ENCODE measurements around the gene FBLIM1.

Gene FBLIM1, protein sequence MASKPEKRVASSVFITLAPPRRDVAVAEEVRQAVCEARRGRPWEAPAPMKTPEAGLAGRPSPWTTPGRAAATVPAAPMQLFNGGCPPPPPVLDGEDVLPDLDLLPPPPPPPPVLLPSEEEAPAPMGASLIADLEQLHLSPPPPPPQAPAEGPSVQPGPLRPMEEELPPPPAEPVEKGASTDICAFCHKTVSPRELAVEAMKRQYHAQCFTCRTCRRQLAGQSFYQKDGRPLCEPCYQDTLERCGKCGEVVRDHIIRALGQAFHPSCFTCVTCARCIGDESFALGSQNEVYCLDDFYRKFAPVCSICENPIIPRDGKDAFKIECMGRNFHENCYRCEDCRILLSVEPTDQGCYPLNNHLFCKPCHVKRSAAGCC

DNA sequence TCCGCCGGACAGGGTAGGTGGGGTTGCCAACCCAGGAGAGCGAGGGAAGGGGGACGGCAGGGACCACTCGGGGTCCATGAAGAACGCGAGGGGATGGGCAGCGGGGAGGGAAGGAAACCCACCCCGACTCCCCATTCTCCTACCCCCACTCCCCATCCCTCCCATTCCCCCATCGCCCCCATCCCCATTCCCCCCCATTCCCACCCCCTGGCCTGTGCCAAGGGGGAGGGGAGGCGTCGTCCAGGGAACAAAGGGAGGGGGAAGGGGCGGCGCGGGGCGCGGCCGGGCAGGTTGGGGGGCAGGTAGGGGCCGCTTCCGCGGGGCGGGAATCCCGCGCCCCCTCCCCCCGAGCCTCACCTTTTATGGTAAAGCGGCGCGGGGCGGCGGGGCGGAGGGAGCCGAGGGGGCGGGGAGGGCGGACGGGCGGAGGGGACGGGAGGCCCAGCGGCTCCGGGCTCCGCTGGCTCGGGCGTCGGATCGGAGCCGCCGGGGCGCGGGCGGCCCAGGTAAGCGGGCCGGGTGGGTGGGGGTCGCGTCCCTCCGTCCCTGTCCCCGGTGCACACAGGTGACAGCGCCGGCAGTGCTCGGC lies at the start of gene FBLIM1:
Gene FBLIM1 (plus strand): TSS at position 453 of the 589 bp plus-strand sequence. CDS start 6,189 bp downstream, outside the sequence.
- DNase-seq (ENCODE audit: low spot score), result peak; percentile 67

DNA sequence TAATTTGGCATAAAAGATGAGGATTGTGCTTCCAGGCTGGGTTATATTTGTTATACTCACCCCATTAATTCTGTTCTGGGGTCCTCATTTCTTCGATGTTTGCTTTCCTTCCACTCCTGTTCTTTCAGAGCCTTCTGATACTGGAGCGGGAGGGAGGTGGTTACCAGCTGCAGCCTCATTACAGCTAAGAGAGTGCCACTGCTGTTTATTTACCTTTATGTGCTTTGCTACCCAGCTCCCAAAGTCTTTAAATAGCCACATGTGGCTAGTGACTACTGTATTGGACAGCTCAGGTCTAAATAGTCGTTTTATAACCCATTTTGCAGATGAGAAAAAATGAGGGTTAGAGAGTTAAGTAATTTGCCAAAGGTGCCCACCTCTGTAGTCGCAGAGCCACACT lies 49.4 kb upstream of the FBLIM1 start:
- DNase-seq (ENCODE audit: low spot score), result no peak

DNA sequence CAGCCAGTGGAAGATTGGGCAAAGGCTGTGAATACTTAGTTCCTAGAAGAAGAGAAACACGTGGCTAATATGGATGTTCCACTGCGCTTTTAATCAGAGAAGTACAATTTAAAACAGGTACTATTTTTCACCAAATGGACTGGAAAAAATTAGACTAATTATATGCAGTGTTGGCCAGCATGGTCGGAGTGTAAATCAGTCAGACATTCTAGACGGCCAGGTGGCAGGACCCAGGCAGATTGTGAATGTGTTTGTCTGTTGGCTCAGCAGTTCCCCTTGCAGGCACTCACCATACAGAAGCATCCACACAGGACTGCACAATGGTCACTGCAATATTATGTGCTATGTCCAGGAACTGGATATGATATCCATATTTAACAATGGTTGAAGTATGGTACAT lies 46.4 kb upstream of the FBLIM1 start:
- no peak for DNase-seq (ENCODE audit: low spot score)

DNA sequence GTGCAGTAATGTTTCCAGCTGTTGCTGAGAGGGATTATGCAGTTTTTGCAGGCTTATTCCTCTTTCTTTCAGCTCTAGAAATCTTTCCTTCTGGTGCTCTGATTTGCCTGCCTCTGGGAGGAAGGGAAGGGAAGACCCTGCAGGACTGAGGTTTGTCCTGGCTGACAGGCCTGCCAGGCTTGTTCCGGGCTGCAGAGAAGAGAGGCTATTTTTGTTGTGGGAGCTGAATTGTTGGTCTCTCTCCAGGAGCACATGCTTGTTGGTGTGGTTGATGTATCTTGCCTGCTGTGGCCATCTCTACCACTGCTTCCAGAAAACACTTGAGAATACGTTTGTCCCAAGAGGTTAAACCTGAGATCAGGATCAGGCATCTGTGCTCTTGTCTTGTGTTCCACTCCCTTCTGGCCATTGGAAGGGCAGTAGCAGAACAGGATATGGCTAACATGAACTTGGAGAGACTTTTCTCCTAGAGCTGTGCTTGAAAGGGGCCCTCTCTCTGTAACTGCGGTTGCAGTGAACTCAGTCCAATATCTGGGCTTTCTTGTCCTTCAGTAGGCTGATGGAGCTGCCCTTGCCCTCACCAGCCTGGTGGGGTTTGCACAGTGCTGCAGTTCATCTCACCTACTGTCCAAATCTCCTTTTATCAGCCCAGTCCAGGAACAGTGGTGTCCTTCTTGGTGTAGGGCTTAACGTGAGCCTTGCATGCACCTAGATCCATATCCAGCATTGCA lies 44.0 kb upstream of the FBLIM1 start:
- peak; percentile 75 for DNase-seq (ENCODE audit: low spot score)

DNA sequence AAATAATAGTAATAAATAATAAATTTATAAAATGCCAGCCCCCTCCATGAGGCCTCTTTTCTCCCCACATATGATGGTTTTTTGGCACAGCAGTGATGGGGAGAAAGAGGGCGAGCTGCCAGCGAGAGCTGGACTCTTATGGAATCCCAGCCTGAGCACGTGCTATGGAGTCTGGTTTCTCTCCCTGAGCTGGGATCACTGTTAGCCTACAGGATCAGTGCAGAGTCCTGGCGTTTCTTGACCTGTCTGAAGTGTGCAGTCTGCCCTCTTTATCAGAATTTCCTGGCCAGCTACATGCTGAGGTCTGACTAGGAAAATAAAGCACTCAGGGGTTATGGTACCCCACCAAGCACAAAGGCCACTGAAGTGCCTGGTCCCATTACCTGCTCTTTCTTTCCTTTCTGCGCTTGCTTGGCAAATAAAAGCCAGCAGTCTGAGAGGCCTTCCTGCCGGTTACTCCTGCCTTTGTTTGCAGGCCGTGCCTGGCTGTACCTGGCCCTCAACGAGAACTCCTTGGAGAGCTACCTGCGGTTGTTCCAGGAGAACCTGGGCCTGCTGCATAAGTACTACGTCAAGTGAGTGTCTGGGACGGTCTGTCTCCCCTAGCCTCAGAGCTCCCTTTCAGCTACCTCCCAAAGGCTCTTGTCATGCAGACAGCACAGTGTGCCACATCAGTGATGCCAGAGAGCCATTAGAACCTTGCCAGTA lies 41.0 kb upstream of the FBLIM1 start:
- no peak for DNase-seq (ENCODE audit: low spot score)

DNA sequence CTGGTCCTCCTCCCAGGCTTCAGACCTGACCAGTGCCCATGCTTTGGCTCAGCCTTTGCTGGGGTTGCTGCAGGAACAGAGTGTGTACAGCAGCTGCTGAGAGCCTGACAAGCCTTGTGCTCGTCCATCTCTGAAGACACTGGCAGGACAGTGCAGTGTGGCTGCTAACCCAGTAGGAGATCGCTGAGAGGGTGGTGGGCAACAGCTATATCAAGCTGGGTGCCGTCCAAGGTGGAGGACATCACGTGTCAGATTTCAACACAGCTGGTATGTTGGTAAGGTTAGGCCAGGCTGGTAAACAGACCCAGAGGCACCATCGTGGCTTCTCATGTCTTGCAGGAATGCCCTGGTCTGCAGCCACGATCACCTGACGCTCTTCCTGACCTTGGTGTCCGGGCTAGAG lies 40.4 kb upstream of the FBLIM1 start:
- no peak for DNase-seq (ENCODE audit: low spot score)

DNA sequence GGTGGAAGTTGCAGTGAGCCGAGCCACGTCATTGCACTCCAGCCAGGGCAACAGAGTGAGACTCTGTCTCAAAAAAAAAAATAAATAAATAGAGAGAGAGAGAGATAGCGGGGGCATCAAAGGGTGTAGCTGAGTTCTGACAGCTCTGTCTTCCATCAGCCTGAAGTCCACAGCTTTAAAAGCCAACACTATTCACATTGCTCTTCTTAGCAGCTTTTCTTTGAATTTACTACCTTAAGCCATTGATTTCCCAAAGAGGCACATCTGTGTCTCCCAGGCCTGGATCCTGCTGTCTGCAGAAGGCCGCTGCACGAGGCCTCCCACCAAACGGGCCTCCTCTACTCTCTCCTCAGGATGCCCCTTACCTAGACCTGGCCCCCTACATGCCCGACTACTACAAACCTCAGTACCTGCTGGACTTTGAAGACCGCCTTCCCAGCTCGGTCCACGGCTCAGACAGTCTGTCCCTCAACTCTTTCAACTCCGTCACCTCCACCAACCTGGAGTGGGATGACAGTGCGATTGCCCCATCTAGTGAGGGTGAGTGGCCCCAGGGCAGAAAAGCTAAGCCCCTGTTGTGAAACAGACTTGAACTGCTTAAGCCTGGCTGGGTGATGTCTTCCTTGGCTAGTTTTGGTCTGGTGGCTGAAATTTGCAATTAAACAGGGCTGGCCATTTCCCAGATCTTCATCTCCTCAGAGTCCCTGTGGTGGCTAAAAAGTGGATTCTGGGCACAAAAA lies 39.0 kb upstream of the FBLIM1 start:
- no peak for DNase-seq (ENCODE audit: low spot score)

DNA sequence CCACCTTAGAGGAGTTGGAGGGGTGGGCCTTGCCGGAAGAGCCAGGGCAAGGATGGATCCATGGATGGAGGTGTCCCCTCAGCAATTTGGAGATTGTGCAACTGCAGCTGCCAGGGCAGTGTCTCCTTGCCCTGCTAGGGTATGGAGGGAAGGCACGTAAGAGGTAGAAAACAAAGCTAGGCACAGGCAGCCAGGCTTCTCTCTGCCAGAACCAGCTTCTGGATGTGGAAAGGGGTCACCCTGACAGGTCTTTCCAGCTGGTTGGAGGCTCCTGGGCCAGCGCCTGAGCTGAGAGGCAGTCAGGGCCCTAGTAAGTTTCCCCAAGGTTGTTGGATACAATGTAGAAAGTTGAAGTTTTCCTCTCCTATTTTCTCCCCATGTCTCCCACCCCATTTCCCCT lies 37.7 kb upstream of the FBLIM1 start:
- DNase-seq (ENCODE audit: low spot score), result no peak

DNA sequence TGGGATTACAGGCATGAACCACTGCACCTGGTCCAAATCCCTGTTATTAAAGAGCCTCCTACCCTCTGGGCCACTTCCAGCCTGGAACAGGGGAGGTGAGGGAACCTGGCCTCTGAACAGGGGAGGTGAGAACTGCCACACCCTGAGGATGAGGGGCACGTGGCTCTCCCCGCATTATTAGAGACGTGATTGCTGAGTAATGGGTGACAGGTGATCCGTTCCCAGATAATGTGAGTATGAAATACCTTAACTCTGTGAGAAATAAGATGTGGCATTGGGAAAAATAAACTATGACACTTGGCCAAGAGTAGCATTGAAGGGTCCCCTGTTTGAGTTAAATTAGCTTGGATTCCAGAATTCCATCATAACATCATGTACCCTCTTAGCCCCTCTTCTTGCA lies 36.2 kb upstream of the FBLIM1 start:
- DNase-seq (ENCODE audit: low spot score), result no peak

DNA sequence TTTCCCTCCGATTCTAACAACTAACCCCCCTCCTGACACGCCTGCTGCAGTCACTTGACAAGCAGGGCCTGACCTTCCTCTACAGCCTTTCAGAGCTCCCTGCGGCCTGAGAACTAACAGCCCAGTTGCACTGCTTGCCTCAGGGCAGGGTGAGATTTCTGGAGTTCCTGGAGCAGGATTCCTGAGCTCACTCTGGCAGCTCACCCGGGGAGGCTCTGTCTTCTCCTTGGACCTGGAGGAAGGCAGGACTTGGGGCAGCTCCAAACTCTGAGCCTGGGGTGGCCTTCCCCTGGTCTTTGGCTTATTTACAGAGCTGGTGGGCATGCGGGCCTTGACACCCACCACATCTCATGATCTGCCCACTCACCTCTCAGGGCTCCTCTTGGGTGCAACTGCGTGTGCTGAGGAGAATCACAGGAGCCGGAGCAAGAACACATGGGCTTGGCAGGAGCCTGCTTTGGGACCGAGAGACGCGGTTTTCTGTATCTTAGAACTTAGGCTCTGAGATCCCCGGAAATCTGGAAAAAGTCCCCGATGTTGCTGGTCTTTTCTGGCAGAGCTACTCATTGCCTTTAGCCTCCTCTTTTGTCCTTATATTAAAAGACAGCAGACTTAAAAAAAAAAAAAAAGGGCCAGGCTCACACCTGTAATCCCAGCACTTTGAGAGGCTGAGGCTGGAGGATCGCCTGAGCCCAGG lies 35.6 kb upstream of the FBLIM1 start:
- DNase-seq (ENCODE audit: low spot score), result no peak

DNA sequence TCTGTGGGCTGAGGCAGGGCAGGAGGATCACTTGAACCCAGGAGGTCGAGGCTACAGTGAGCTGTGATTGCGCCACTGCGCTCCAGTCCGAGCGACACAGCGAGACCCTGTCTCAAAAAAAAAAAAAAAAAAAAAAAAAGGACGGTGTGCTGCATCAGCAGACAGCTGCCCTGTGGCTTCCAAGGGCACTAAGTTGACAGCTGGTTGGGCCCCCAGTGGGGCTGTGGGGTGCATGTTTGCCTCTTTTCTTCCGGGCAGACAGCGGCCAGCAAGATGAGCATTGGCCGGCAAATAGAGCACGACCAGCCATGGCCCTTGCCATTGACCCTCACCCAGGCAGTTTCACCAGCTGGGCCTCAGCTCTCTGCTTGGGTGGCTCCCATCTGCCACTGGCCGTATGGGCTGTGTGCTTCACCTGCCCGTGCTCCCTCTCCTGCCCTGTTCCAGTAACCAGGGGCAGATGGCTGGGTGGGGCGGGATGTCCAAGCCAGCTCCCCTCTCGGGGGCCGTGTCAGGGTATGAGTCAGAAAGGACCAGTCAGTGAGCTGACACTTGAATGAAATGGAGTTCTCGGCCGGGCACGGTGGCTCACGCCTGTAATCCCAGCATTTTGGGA lies 34.9 kb upstream of the FBLIM1 start:
- DNase-seq (ENCODE audit: low spot score), result no peak

DNA sequence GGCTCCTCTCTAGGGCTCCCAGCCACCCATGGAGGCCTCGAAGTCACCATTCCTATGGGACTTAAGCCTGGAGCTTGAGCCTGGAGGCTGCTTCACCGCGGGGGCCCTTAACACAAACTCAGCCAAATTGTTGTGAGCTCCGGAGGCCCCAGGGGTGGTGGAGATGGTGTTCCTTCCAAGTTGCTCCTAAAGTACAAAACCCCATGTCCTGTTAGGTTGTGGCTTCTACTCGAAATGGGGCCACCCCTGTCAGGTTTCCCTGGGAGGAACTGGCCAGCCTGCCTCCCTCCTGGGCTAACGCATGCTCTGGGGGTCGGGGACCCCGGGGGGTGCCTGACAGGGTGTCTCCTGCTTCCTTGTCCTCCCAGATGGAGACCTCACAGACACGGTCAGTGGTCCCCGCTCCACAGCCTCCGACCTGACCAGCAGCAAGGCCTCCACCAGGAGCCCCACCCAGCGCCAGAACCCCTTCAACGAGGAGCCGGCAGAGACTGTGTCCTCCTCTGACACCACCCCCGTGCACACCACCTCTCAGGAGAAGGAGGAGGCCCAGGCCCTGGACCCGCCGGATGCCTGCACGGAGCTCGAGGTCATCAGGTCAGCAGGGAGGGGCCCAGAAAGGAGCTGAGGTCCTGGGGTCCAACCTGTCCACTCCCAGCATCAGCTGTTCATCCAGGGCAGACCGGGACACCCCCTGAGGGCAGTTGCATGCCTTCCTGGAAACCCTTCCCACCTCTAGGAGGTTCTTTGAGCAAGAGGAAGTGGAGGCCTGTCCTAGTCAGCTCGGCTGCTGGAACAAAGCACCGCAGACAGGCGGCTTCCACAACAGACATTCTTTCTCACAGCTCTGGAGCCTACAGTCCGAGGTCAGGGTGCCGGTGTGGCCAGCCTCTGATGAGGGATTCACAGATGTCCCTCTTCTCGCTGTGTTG lies 33.4 kb upstream of the FBLIM1 start:
- DNase-seq (ENCODE audit: low spot score), result no peak

DNA sequence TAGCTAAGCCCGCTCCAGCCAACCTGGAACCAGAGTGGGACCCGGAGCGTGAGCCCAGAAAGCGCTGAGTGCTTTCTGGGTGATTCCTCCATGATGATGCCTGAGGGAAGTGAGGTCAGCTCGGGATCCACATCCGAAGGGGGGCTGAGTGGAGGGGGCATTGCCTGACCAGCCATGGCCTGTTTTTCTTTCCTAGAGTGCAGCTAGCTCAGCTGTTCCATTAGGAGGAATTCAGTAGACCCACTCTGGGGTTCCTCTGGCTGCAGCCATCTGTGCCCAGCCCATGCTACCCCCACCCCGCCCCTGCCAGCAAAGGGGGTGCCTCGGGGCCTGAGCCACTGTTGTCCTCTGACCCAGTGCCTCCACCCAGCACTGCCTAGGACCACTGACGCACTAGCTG lies 32.1 kb upstream of the FBLIM1 start:
- no peak for DNase-seq (ENCODE audit: low spot score)

DNA sequence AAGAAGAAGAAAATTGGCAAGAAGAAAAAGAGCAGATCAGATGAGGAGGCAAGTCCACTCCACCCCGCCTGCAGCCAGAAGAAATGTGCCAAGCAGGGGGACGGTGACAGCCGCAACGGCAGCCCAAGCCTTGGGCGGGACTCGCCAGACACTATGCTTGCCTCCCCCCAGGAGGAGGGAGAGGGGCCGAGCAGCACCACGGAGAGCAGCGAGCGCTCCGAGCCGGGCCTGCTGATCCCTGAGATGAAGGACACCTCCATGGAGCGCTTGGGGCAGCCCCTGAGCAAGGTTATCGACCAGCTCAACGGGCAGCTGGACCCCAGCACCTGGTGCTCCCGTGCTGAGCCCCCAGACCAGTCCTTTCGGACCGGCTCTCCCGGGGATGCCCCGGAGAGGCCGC lies 31.6 kb upstream of the FBLIM1 start:
- no peak for DNase-seq (ENCODE audit: low spot score)

DNA sequence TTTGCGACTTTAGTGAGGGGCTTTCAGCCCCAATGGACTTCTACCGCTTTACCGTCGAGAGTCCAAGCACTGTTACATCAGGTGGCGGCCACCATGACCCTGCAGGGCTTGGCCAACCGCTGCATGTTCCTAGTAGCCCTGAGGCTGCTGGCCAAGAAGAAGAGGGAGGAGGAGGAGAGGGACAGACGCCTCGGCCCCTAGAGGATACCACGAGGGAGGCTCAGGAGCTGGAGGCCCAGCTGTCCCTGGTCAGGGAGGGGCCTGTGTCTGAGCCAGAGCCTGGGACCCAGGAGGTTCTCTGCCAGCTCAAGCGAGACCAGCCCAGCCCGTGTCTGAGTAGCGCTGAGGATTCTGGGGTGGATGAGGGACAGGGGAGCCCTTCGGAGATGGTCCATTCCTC lies 31.2 kb upstream of the FBLIM1 start:
- DNase-seq (ENCODE audit: low spot score), result no peak

DNA sequence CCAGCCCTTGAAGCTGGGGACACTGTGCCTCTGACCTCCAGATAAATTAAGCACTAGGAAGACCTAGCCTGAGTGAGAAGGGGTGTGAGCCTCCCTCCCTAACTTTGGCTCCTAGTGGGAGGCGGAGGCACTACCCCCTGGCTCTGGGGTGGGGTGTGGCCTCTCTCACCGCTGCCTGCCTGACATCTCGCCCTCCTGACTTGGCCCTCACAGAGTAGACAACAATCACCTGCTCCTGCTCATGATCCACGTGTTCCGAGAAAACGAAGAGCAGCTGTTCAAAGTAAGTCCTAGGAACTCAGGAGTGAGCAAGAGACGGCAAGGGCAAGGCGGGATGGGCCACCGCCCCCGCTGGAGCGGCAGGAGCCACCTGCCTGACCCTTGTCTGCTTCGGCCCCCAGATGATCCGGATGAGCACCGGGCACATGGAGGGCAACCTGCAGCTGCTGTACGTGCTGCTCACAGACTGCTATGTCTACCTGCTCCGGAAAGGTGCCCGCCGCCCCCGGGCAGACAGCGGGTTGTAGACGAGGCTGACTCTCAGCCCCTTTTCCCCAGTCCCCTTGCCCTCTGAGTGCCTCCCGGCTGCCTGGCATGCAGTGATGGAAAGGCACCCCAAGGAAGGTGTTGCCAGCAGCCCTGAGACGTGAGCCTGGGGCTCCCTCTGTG lies 30.6 kb upstream of the FBLIM1 start:
- DNase-seq (ENCODE audit: low spot score), result no peak

DNA sequence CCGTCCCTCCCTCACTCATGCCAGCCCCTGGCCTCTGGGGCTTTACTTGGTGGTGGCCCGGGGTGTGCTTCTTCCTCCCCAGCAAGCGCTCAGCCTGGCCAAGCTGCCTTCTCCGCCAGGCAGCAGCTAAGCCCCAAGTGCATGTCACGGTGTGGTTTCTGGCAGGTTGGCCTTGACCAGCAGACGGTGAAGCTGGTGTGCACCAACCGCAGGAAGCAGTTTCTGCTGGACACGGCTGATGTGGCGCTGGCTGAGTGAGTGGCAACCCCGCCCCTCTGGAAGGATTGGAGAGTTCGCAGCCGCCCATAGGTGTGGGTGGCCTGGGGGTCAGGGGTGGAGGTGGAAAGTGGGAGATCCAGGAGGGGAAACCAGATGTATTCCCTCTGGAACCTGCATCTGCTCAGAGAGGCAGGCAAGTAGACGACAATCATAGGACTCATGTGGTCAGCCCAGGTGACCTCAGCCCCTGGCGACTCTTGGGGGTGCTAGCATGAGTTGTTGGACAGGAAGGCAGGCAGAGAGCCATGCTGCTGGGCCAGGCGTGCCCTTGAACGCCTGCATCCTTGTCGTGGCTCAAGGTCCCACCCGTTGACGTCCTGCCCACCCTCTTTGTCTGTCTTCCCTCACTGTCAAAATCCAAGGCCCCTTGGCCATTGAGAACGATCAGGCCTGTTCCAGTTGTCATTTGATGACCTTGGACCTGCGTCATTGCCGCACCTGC lies 29.5 kb upstream of the FBLIM1 start:
- no peak for DNase-seq (ENCODE audit: low spot score)

DNA sequence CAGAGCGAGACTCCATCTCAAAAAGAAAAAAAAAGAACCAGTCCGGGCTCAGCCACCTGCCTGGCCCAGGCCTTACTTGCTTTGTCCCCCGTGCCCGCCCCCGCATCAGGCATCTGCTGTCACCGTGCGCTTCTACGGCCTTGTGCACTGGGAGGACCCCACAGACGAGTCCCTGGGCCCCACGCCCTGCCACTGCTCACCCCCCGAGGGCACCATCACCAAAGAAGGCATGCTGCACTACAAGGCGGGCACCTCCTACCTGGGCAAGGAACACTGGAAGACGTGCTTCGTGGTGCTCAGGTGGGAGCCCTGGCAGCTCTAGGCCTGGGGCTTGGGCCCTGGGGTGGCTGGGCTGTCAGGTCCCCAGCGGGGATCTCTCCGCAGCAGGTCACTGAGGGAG lies 28.2 kb upstream of the FBLIM1 start:
- no peak for DNase-seq (ENCODE audit: low spot score)
